Hippocampal formation (tissue), 2 donors: ENCODE results near the gene NEMP1.
"Not testable (repeated sequence)": the region's sequence is repeated elsewhere in the genome, so short reads cannot be mapped to it uniquely, and the experiment has no call there.

Experiments used
- DNase-seq, 2 donors: peaks; one replicate each; lab custom pipeline; 2025; lab: John Stamatoyannopoulos, UW

The NEMP1 gene

DNA sequence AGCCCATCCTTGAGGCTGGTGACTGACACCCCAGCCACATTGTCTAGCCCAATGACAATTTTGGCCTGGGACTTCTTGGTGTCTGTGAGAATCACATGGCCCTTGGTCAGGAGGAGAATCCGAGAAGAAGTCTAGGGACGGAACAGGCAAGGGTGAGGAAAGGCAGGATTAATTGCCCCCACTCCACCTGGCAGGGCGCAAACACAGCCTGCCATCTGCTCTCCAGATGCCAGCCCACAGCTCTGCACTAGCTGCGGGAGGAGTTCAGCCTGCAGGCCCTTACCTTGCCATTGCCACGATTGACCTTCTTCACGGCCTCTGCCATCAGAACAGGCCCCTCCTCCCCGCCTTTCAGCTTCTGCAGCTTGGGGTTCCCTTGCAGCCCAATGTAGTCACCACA lies 49.1 kb downstream of the NEMP1 start:
- no peak for DNase-seq

- no peak for DNase-seq
Observed at GRCh38 chr12:57027805-57028153, 50.8 kb downstream of the NEMP1 start.

DNA sequence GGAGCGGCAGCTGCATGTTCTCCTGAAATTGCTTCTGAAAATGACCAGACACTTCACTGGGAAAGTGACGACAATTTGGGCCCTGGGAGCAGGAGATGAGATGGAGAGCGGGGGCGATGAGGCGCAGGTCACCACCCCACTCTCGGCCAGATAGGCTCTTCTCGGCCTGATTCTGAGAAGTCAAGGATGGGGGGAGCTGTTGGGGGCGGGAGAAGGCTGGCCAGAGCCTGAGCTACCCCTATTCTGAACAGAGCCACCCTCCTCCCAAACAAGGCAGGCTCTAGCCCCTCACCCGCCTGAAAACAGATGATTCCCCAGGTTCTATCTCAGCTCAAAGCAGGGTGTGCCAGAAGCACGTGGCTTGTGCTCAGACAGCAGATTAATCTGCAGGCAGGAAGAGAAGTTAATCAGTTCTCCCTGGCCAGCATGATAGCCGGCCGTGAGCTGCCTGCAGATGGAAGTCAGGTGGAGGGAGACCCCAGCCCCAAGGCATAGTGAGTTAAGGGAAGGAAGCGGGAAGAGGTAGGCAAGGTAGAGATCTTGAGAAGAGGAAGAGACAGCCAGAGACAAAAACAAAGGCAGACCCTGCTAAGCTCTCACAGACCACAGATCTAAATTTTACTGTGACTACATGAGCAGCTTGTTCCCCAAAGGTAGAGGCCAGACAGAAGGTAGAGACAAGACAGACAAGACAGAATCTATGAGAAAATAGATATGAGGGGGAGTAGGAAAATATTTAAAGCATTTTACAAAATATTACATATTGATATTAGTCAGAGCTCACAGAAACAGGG lies 51.4 kb downstream of the NEMP1 start:
- no peak for DNase-seq

DNA sequence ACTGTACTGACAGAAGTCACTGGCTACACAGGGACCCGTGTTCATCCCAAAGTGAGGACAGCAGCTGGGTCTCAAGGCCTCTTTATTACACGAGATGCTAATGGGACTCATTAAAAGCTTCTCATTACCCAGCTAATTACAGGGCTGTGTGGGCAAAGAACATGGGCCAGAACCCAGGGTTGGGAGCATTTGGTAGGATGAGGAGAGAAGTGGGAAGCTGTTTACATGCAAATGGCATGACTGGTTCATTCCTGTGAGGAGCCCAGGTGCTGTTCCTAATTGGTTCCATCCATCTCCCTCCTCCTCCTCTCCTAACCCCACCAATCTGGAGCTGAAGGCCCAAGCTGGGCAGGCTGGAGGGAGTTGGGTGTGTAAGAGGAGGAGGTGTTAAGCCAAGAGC lies 53.4 kb downstream of the NEMP1 start:
- no peak for DNase-seq

DNA sequence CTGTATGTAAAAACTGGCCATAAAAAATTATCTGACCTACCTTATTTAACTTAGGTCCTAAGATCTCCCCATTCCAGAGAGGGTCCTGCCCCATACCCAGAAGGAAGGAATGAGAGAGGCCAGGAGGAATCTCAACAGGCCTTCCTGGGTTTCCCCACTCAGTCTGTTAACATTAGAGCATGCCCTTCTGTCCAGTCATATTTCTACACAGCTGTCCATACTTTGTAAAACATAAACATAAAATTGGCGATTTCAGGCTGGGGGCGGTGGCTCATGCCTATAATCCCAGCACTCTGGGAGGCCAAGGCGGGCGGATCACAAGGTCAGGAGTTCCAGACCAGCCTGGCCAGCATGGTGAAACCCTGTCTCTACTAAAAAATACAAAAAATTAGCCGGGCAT lies 56.3 kb downstream of the NEMP1 start:
- DNase-seq, result not testable (repeated sequence)

- no peak for DNase-seq
Observed at GRCh38 chr12:57019983-57020719, 58.4 kb downstream of the NEMP1 start.

DNA sequence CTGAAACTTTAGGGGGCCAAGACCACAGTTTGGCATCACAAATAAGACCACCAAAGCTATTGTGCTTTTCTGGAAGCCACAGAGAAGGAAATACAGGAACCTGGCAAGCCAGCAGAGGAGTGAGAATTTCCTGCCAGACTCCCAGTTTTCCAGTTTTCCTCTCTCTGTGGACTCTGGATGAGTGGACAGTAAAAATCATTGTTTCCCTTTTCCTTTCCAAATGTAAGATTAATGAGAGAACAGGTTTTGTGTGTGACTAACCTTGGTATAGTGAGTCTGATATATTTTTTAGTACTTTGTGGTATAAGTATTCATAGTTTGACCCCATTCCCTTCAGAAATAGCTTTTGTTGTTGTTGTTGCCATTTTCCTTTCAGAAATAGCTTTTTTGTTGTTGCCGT lies 59.7 kb downstream of the NEMP1 start:
- no peak for DNase-seq

GRCh38 chr12:57018353-57018752 lies 60.2 kb downstream of the NEMP1 start:
- not testable (repeated sequence) for DNase-seq

DNA sequence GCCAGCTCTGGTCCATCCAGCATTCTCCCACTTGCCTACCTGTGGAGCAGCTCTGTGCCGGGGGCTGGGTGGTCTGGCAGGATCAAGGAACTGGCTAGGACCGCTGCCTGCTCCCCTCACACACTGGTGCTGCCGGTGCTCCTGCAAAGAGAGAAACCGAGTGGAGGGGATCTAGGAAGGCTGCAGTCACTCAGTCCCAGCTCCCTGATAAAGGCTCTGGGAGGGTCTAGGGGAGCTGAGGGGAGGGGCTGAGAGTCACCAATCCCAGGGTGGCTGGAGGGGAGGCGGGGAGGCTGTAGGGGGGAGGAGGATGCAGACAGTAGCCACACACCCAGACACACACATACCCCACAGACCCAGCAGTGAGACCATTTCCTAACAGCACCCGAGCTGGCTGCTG lies 62.2 kb downstream of the NEMP1 start, which contains the start of gene TAC3:
Gene TAC3, minus strand, starts transcription at position 182 of the 400 bp plus-strand sequence. CDS start 732 bp downstream, outside the sequence.
- no peak for DNase-seq

GRCh38 chr12:57012600-57013465 lies 65.8 kb downstream of the NEMP1 start:
- DNase-seq, result no peak

DNA sequence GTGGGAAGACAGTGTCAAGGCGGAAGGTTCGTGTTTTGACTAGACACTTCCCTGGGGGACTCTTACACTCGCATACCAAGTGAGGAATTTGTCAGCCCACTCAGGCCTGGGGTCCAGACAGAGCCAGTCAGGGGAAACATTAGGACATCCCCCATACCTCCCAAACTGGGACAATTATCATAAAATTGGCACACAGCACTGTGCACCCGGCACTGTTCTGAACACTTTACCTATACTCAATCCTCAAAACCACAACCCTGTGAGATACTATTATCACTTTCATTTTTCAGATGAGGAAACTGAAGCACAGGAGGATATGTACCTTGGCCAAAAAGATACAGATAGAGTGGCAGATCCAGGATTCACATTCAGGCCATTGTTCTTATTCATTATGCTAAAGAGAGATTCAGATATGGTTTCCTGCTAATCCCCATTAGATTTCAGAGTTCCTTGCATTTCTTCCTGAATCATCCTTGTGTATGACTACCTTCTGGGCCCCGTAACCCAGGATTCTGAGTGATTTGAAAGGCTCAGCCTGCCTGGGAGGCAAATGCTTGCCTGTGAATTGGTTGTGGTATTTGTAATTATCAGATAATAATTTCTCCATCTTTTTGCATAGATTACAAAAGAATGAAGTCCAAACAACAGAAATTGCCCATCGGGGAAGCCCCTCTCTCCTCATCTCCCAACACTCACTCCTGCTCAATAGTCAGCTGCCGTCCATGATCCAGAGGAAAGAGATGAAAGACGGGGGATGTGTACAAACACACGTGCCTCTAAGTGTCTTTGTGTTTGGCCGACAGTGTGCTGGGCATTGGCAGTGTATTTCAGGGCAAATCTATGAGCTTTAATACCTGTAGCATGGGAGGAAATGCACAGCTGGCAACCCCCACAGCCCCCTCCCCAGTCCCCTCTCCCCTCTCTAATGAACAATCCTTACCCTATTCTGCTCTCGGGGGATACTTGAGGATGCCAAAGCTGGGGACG lies 66.9 kb downstream of the NEMP1 start:
- no peak for DNase-seq

DNA sequence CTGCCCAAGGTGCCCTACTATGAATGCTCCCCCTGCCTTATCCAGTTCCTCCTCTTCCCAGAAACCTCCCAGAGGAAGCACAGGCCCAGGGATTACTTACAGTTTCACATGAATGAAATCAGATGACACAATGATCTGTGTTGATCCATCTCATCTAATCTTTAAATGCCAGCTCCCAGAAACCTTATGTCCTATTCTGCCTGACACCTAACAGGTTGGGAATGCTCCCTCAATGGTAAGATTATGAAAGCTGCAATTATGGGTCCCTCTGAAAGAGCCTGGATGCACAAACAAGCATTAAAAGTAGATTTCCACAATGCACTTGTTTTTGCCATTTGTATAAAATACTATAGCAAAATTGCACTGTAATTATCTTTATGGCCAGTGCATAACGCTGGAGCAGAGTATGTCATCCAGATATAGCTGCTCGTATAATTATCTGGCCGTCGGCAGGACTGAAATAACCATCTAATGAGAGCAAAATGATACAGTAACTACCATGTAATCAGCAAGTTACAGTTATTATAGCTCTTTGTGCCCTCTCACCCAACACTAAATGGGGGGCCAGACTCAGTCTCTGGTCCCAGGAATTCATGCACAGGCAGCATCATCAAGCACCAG lies 67.9 kb downstream of the NEMP1 start:
- no peak for DNase-seq

DNA sequence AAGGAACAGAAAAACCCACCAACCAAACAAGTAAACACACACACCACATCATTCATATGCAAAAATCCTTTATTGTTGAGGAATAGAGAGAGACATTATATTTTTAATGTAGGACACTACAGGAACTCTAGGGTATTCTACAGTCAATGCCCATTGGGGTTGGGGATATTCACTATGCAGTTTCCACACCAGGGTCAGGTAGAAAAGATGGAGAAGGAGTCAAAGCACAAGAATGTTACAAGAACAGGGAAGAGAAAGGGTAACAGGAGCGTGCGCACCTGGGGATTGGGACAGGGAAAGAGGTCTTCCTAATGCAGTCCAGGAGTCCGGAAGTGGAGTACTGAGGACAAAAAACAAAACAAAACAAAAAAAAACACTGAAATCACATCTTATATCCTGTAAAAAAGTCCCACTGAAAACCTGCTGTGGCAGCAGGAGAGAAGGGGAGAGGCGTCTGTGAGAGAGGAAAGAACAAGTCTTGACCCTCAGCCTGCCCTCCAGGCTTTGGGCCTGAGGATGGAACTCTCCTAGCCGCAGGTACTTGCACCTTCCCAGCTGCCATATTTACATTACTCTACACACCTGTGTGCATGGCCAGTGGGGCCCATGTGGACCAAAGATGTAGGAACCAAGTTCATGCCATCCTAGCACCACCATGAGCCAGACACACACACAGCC lies 68.5 kb downstream of the NEMP1 start:
- DNase-seq, result no peak

DNA sequence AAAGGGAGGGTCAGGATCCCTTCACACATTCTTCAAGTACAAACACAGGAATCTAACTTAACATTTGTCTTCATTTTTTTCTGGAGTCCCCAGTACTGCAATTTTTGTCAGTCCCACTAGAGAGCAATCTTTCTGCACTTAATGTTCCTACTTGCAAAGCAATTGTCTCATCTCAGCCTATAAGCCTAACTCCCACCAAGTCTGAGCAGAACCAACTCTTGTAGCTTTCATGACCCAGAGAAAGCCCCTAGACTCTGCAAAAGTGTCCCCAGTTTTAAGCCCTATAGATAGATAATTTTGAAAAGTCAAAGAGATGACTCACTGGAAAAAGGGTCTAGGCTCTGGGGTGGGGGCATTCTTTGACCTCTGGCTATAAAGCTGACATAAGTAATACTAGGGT lies 70.4 kb downstream of the NEMP1 start:
- DNase-seq, result peak in 1 of 2 donors; percentile 54

GRCh38 chr12:57006809-57007475 lies 71.6 kb downstream of the NEMP1 start:
- DNase-seq, result no peak

DNA sequence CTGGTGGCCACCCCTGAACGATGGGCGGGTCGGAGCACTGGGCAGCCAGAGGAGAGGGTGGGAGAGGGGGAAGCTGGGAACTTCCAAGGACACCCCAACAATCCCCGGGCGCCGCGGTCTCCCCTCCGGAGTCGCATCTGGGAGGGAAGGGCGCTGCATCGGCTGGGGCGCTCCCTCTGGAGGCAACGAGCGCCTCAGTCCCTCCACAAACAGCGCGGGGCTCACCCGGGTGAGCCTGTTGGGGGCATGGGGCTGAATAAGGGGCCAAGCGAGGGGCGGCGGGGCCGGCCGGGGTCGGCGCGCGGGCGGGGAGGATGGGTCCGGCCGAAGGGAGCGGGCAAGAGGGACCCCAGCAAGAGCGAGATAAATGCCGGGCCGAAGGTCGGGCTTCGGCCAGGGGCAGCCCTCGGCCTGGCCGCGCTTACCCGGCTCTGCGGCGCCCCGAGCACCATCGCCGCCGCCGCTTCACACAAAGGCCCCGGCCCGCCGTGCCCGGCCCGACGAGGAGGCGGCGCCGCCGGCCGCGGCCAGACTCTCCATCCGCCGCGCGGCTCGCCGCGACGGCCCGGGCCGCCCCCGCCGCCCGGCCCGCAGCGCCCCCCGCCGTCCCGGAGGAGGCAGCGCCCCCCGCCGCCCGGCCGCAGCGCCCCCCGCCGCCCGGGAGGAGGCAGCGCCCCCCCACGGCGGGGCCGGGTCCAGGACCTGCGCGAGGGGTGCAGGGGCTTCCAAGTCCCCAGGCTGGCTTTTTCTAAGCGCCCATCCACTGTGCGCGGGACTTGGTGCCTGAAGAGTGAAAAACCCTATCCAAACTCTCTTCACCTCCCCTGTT lies 72.4 kb downstream of the NEMP1 start, which contains the start of gene ZBTB39:
Gene ZBTB39, minus strand, starts transcription at position 567 of the 829 bp plus-strand sequence. CDS start 1,629 bp downstream, outside the sequence.
- peak; percentile 27 to 41 for DNase-seq
